IMR-90 (cell line): ENCODE data around the gene TSPAN4. TPM values are rescaled to one million over a fixed set of nuclear protein-coding genes. Genes with fewer than 3 reads are reported as not detected.

Source experiments
- ATAC-seq: fragments of 200-7000 bp; cut with Tn5 transposase; 2 replicates; pipeline ENCODE4 v1.9.1; 2020; ENCODE audit warnings: low read depth, mild to moderate bottlenecking, moderate library complexity
- BruUV-seq: library from RNA; stranded (reverse); fragments of 400-500 nt; replicated peaks from 2 replicates; lab custom pipeline; 2021; lab: Mats Ljungman, UMichigan
- CTCF ChIA-PET: fragments of 300-600 bp; formaldehyde crosslinking; extraction: SDS; loops from one replicate; lab custom pipeline; 2021; ENCODE audit warnings: antibody characterized with exemption; lab: Yijun Ruan, JAX
- POLR2A ChIA-PET: fragments of 300-600 bp; sonication (Branson Sonifier 250); formaldehyde crosslinking; loops from one replicate; lab custom pipeline; 2022; ENCODE audit warnings: antibody characterized with exemption; ENCODE audit not compliant: unreplicated experiment; lab: Charles Lee
- DNase-seq: peaks from one replicate; pipeline ENCODE4 v3.0.0; 2013
- H2AFZ ChIP-seq: replicated peaks from 2 replicates; pipeline ENCODE3; 2013; ENCODE audit warnings: low read length, mild to moderate bottlenecking; ENCODE audit not compliant: poor library complexity
- H2AK5ac ChIP-seq: 2 replicates; pipeline ENCODE4 v1.6.1; 2013; ENCODE audit warnings: low read depth, low read length, inconsistent platforms
- H2AK9ac ChIP-seq: replicated peaks from 2 replicates; pipeline ENCODE3; 2013; ENCODE audit warnings: mild to moderate bottlenecking, low read depth, low read length, moderate library complexity; ENCODE audit not compliant: poor library complexity
- H2BK120ac ChIP-seq: 2 replicates; pipeline ENCODE4 v1.6.1; 2013; ENCODE audit warnings: low read depth, low read length, inconsistent platforms
- H2BK15ac ChIP-seq: 3 replicates; pipeline ENCODE4 v1.6.1; 2013; ENCODE audit warnings: low read depth, low read length, inconsistent platforms
- H2BK20ac ChIP-seq: 2 replicates; pipeline ENCODE4 v1.6.1; 2013; ENCODE audit warnings: low read depth, mild to moderate bottlenecking, inconsistent platforms, low read length, moderate library complexity
- H2BK5ac ChIP-seq: 2 replicates; pipeline ENCODE4 v1.6.1; 2013; ENCODE audit warnings: mild to moderate bottlenecking, low read depth, low read length, inconsistent platforms; ENCODE audit not compliant: poor library complexity, severe bottlenecking
- H3K14ac ChIP-seq: replicated peaks from 2 replicates; pipeline ENCODE4 v1.6.1; 2013; ENCODE audit warnings: low read depth, low read length, inconsistent platforms
- H3K18ac ChIP-seq: 2 replicates; pipeline ENCODE4 v1.6.1; 2013; ENCODE audit warnings: low read depth, low read length, control low read depth
- H3K23ac ChIP-seq: 2 replicates; pipeline ENCODE4 v1.6.1; 2013; ENCODE audit warnings: low read depth, low read length, inconsistent platforms
- H3K27ac ChIP-seq: 2 replicates; pipeline ENCODE4 v1.5.1; 2013; ENCODE audit warnings: mild to moderate bottlenecking, control low read depth, low read length; ENCODE audit not compliant: insufficient read depth
- H3K27me3 ChIP-seq: 2 replicates; pipeline ENCODE4 v1.6.1; 2013; ENCODE audit warnings: low read length; ENCODE audit not compliant: control insufficient read depth, insufficient read depth
- H3K36me3 ChIP-seq: 2 replicates; pipeline ENCODE4 v1.6.1; 2013; ENCODE audit warnings: low read length, mixed read lengths; ENCODE audit not compliant: control insufficient read depth, insufficient read depth
- H3K4ac ChIP-seq: 2 replicates; pipeline ENCODE4 v1.6.1; 2013; ENCODE audit warnings: low read depth, low read length, inconsistent platforms
- H3K4me1 ChIP-seq: 2 replicates; pipeline ENCODE4 v1.6.1; 2013; ENCODE audit warnings: low read length, mixed read lengths; ENCODE audit not compliant: control insufficient read depth, insufficient read depth
- H3K4me2 ChIP-seq: 2 replicates; pipeline ENCODE4 v1.6.1; 2013; ENCODE audit warnings: low read depth, mild to moderate bottlenecking, control low read depth, low read length, moderate library complexity
- H3K4me3 ChIP-seq: 2 replicates; pipeline ENCODE4 v1.5.1; 2013; ENCODE audit warnings: low read depth, mild to moderate bottlenecking, control low read depth, low read length, moderate library complexity; ENCODE audit not compliant: insufficient read depth
- H3K56ac ChIP-seq: 2 replicates; pipeline ENCODE4 v1.6.1; 2013; ENCODE audit warnings: low read length, inconsistent platforms; ENCODE audit not compliant: insufficient read depth; ENCODE audit errors: extremely low read depth
- H3K79me1 ChIP-seq, 2 experiments: 2 replicates each; pipeline ENCODE4 v1.6.1; 2013; ENCODE audit warnings: low read length in 2 of 2, inconsistent platforms in 1 of 2, low read depth in 1 of 2
- H3K9ac ChIP-seq: 2 replicates; pipeline ENCODE4 v1.6.1; 2013; ENCODE audit warnings: low read depth, low read length, control low read depth
- H3K9me1 ChIP-seq: 2 replicates; pipeline ENCODE4 v1.6.1; 2013; ENCODE audit warnings: low read length, inconsistent platforms; ENCODE audit not compliant: insufficient read depth
- H3K9me3 ChIP-seq: 2 replicates; pipeline ENCODE4 v1.6.1; 2013; ENCODE audit warnings: low read length; ENCODE audit not compliant: control insufficient read depth, insufficient read depth
- H4K20me1 ChIP-seq: 2 replicates; pipeline ENCODE4 v1.6.1; 2013; ENCODE audit warnings: low read length, inconsistent platforms; ENCODE audit not compliant: insufficient read depth
- H4K5ac ChIP-seq: 2 replicates; pipeline ENCODE4 v1.6.1; 2013; ENCODE audit warnings: mild to moderate bottlenecking, low read depth, low read length, control low read depth
- H4K8ac ChIP-seq, 2 experiments: 2 replicates each; pipeline ENCODE4 v1.6.1; 2013; ENCODE audit warnings: low read depth in 2 of 2, low read length in 2 of 2, control low read depth in 1 of 2, inconsistent platforms in 1 of 2
- H4K91ac ChIP-seq: 2 replicates; pipeline ENCODE4 v1.6.1; 2013; ENCODE audit warnings: low read depth, low read length, inconsistent platforms; ENCODE audit not compliant: insufficient read depth
- ELK1 ChIP-seq: fragments of 150-350 bp; IDR thresholded peaks from 2 replicates; pipeline ENCODE4 v1.6.1; 2016; ENCODE audit warnings: low read depth, mild to moderate bottlenecking, low read length, moderate library complexity, borderline replicate concordance
- POLR2A ChIP-seq: IDR thresholded peaks from 2 replicates; pipeline ENCODE4 v1.6.1; 2012; ENCODE audit warnings: mild to moderate bottlenecking, low read depth, low read length
- RAD21 ChIP-seq: IDR thresholded peaks from 2 replicates; pipeline ENCODE4 v1.6.1; 2012; ENCODE audit warnings: low read length, improper control_type of control experiment
- WGBS, 2 experiments: methylation state at CpG; one replicate each; pipeline versions ENCODE4 v1.1.5 to v1.1.7; 2013; ENCODE audit warnings: missing lambda C conversion rate in 2 of 2; ENCODE audit not compliant: insufficient read length in 1 of 2; ENCODE audit errors: extremely low coverage in 2 of 2; 5-methylcytosine and 5-hydroxymethylcytosine counted together
- dilution Hi-C: fragments of 300-500 bp; cut with HindIII; formaldehyde crosslinking; loops from one replicate; pipeline ENCODE4 v1.14.3; 2018; ENCODE audit warnings: low sequenced_read_pairs; ENCODE audit not compliant: unreplicated experiment
- in situ Hi-C: fragments of 300-500 bp; cut with MboI; formaldehyde crosslinking; loops from 3 replicates; pipeline ENCODE4 v1.14.3; 2019; ENCODE audit warnings: low sequenced_read_pairs, inconsistent platforms, mixed read lengths
- intact Hi-C: fragments of 100-400 bp; cut with micrococcal nuclease; formaldehyde crosslinking; loops from 2 replicates; pipeline ENCODE4 v1.10.0; 2022
- polyA plus RNA-seq, 3 experiments: library from polyadenylated mRNA; depleted of rRNA; stranded (reverse); fragments of >200 nt; gene quantifications; 2 replicates each; pipeline ENCODE4 v1.2.3, GENCODE V29; 2012; ENCODE audit warnings: low replicate concordance in 1 of 3
- total RNA-seq: library from RNA; depleted of rRNA; stranded (reverse); fragments of >200 nt; gene quantifications from 2 replicates; pipeline ENCODE4 v1.2.3, GENCODE V29; 2012

The TSPAN4 gene
- total and polyA plus RNA-seq, 2 of the 4 experiments (the other 2 are of a cell fraction): 161 to 293 TPM

DNA sequence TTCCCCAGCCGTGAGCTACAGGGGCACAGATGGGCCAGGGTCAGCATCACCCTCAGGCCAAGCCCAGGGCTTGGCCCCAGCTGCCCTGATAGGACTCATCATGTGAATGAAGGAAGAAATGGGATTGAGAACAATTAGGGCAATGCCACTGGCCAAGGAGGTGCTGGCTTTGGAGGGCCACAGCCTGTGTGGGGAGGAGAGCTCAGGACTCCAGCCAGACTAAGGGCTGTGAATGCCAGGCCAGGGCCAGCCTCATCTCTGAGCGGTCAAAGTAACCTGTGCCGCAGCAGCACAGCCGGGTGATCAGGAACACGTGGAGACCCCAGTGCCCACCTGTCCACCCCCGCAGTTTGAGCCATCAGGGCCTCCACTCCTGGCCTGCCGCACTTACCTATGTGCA is 57.9 kb downstream of the TSPAN4 start:
- no peak overlapping the region for H3K14ac ChIP-seq
- no peak overlapping the region for H4K8ac ChIP-seq
- ATAC-seq (no peak), DNase-seq (no peak)
- no peak overlapping the region for H4K91ac ChIP-seq
- H2BK120ac ChIP-seq: no peak overlapping the region
- H3K4me1 ChIP-seq: no peaks in the 10 kb centered on the region
- H3K79me1 ChIP-seq: peaks cover 0 to 8% of the 10 kb centered on the region in 2 experiments; a peak in 1 of 4 replicates
- H3K9ac ChIP-seq: no peak overlapping the region
- in situ Hi-C loops (no loop called here), dilution Hi-C loops (no loop called here), intact Hi-C loops (no loop called here)
- H3K4ac ChIP-seq: no peak overlapping the region
- POLR2A ChIA-PET: no interaction called here
- TF ChIP-seq POLR2A (no peak), RAD21 (no peak), ELK1 (no peak)
- no peak overlapping the region for H3K56ac ChIP-seq
- H3K23ac ChIP-seq: no peak overlapping the region
- no peak overlapping the region for H3K18ac ChIP-seq
- H2BK5ac ChIP-seq: no peak overlapping the region
- CTCF ChIA-PET: no interaction called here
- no peak overlapping the region for H3K4me3 ChIP-seq
- no peak overlapping the region for H2AFZ ChIP-seq
- H3K9me1 ChIP-seq: 0 out of 2 replicates have a peak, but pooled peaks cover 7% of the 10 kb centered on the region
- no peak overlapping the region for H3K27ac ChIP-seq
- BruUV-seq: no TSS peak
- peaks cover 9% of the 10 kb centered on the region; the same call in 1 of the 2 replicates for H4K20me1 ChIP-seq
- H3K27me3 ChIP-seq: no peaks in the 10 kb centered on the region
- no peaks in the 10 kb centered on the region for H3K9me3 ChIP-seq
- no peak overlapping the region for H3K4me2 ChIP-seq
- H2AK5ac ChIP-seq: no peak overlapping the region
- 100% methylated on average over 3 of the region's 7 CpGs; no CpG with 5 or more reads in 1 of the 2 experiments for WGBS, 2 experiments
- H4K5ac ChIP-seq: no peak overlapping the region
- no peak overlapping the region for H2BK15ac ChIP-seq
- H3K36me3 ChIP-seq: peaks cover 50% of the 10 kb centered on the region
- H2BK20ac ChIP-seq: no peak overlapping the region
- no peak overlapping the region for H2AK9ac ChIP-seq
